Central memory CD4-positive, alpha-beta T cell (primary cell): ENCODE results near the gene CNTNAP2.

ENCODE experiments used
- DNase-seq: peaks from one replicate; pipeline ENCODE4 v3.0.0; 2022

Gene CNTNAP2

DNA sequence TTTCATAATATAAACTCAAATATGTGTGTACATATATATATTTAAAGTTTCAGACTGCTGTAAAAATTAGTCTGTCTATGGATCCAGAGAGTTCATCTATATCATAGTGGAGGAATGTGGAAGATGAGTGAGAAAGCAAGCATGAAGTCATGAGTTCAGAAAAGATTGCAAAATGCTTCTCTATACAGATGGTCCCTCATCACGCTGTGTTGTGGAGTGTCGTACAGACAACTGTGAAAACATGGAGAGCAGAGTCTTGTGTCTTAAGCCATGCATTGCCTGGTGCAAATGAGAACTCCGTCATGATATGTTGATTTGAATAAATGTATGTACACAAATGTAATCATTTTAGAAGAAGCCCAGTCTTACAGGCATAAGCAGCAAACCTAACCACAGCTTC lies 316.9 kb downstream of the CNTNAP2 start:
- no peak for DNase-seq

DNA sequence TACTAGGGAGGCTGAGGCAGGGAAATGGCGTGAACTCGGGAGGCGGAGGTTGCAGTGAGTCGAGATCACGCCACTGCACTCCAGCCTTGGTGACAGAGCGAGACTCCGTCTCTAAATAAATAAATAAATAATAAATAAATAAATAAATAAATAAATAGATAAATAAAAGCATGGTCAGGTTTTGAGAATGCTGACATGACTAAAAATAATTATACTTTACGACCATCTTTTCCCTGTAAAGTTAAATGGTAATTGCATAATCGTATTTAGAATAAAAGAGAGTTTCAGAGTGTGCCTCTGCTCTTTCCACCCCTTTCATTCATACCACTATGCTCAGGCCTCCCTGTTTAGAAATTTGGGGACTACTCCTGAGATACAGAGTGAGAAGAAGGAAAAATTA lies 326.5 kb downstream of the CNTNAP2 start:
- DNase-seq: no peak

DNA sequence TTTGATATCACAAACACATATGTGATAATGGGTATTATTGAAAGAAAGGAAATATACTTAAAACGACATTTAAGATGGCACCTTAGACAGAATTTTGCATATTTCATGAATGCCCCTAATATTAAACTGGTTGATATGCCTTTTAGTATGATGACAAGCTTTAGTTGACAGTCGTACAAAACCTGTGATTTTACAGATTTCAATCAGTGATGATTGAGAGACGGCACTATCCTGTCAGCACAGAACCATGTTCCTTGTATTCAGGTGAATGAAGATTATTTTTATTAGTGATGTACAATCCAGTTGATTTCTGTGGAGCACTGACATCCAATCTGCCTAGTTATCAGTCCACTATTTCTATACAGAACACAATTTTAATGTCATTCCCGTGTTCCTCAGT lies 333.0 kb downstream of the CNTNAP2 start:
- DNase-seq: no peak

DNA sequence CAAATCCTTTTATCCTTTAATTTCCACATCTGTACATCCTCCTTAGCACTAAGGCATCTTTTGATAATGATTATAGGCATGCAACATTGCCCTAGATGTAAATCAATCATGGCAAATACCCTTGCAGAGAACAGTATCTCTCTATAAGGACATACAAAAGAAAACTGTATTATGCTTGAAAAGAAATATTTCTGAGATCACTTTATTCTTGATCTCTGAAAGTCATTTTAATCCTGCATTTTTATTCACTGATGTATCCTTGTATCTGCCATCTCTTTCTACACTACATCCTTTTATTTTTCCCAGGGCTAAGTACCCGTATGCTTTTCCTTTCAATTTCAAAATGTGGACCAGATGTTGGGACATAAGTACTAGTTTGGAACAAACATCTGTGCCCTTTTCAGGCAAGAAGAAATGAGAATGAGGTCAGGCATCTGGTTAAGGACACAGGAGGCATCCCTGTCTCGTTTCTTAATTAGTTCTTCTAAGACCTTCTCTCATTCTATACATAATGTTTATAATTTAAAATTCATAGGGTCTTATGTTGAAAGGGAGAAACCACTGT lies 338.6 kb downstream of the CNTNAP2 start:
- DNase-seq: no peak

DNA sequence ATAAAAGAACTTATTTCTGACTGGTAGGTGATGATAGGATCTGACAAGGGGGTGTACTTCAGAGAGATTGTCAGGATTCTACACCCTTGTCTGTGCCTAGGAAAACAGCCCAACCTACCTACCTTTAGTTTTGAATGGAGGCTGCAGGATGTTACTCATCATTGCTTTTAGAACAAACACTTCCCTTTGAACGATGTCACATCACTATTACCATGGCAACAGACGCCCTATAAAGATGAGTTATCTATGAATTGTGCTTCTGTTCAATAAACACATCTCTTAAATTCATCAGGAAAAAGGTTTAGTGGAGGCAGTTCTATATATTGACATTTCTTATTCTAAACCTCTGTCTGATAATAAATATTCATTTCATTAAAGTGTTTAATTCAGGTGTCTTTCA lies 362.4 kb downstream of the CNTNAP2 start:
- DNase-seq: no peak

DNA sequence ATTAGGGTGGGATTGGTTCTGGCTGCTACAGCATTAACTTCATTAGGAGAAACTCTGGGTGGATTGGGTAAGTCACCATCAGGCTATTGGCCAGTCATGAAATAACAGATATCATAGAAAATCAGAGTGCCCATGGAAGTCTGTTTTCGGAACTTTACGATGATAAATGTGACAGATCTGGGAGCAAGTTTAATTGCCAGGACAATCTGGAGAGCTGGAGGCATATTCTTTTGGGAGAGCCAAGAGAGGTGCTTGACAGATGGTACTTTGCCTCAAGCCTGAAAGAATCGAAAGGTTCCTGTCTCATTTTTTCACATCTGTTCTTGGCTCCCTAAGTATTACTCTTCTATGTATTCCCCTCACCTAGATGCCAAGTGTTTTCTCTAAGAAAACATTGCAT lies 369.9 kb downstream of the CNTNAP2 start:
- no peak for DNase-seq

DNA sequence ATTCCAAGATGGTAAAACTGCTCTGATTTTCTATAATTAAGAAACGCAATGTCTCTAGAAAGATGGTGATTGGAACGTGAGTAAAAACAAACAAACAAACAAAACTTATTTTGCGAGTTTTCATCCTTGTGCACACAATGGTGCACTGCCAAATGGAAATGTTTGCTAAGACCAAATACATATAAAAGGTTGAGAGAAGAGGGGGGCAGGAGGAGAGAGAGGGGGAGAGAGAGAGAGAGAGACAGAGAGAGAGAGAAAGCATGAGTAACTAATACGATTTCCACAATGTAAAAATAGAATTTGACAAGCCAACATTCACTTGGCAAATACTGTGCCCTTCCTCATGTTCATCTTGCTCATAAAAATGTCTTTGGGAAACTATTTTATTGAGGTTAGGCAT lies 375.4 kb downstream of the CNTNAP2 start:
- no peak for DNase-seq

DNA sequence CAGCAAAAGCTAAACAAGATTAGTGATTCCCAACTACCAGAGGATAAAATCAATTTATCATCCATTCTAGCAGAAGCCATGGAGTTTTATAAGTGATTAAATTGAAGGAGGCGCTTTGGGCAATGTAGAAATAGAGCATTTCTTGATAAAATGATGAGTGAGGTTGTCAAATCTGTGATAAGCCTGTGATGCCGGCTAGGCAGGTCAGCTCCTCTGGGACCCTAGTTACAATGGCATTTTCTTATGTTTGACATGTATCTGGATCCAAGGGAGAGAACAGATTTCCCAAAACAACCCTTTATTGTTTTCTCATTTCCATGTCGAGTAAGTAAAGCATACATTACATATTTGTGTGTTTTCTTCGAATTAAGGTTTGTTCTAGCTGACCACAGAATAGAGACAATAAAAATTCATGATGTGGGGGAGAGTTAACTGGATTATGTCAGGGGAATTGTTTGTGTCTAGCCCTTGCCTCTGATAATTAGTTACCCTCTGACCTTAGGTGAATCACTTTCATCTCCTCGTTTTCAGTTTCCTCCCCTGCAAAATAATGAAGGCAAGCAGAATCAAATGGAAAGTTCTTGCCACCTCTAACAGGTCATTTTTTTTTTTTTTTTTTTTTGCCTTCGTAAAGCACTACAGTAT lies 378.5 kb downstream of the CNTNAP2 start:
- DNase-seq: no peak

DNA sequence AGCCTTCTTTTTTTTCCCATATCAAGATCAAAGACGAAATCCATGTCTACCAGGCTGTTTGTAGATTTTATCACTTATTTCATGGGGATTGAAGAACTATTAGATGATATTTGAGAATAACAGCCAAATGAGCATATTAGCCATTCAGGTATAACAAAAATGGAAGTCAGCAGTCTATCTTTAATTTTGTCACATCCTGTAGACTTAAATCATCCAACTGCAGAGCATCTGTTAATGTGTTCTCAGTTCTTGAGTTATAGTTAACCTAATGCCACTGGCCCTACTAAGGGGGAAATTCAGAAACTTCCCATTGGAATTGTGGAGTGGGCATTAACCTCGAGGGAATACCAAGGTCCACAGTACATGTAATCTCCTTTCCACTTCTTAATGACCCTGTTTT lies 380.1 kb downstream of the CNTNAP2 start:
- DNase-seq: no peak

DNA sequence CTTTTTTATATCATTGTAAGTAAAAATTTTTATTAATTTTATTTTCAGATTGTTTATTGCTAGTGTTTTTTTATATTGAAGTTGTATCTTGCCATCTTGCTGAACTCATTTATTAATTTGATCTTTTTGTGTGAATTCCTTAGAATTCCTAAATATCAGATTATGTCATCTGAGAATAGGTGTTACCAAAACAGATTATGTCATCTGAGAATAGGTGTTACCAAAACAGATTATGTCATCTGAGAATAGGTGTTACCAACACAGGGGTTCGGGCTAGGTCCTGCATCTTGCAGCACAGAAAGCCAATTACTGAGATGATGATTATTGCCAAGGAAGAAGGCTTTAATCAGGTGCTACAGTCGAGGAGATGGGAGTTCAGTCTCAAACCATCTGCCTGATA lies 383.4 kb downstream of the CNTNAP2 start:
- DNase-seq: no peak

DNA sequence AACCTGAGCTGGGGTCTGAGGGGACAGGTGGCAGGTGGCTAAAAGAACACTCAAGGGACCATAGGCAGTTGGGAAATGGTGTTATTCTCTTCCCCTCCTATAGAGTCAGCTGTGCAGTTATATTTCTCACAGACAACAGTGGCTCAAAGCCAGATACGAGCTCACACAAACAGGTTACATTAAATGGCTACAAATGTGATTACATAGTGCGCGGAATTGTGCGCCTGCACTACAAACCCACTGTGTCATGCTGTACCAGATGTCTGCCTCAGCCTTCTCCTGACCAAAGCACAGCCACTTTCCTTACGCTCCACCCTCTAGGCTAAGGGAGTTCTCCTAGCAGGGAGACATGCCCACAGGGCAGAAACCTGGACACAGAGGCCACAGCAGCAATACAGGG lies 387.2 kb downstream of the CNTNAP2 start:
- no peak for DNase-seq

DNA sequence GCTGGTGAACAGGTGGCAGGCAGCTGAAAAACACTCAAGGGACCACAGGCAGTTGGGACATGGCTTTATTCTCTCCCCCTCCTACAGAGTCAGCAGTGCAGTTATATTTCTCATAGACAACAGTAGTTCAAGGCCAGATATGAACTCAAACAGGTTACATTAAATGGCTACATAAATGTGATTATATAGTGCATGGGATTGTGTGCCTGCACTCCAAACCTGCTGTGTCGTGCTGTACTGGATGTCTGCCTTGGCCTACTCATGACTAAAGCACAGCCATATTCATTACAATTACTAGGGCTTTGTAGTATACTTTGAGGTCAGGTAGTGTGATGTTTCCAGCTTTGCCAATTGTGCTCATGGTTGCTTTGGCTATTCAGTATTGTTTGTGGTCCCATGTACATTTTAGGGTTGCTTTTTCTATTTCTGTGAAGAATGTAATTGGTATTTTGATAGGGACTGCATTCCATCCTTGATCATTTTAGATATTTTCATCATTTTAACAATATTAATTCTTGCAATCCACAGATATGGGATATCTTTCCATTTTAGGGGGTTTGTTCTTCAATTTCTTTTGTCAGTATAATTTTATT lies 393.6 kb downstream of the CNTNAP2 start:
- DNase-seq: no peak

DNA sequence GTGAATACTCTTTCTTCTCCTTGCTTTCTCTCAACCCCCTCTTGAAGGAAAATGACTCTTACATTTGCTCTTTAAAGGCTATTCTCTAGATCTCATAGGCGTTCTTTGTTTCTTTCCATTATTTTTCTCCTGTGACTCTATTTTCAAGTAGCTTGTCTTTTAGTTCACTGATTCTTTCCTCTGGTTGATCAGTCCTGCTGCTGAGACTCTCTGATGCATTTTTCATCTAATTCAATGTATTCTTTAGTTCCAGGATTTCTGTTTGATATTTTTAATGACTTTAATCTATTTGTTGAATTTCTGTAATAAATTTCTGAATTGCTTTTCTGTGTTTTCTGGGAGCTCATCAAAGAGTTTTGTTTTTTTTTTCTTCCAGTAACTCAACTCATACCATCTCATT lies 397.7 kb downstream of the CNTNAP2 start:
- no peak for DNase-seq

DNA sequence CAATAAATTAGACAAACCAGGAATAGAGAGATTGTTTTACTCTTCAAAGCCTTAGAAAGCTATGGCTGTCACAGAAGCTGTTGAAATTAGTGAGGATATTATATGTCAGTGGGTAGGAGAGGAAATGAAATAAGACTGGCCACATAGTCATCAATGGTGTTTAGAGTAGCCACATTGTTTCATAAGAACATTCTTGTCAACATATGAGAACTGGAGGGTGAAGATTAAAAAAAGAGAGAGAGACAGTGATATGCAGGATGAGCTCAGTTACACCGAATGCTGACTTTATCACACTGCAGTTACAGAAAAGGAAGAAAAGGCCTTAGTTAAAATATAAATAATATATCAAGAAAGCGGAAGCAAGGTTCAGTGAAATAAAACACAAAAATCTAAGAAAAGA lies 412.0 kb downstream of the CNTNAP2 start:
- DNase-seq: no peak

DNA sequence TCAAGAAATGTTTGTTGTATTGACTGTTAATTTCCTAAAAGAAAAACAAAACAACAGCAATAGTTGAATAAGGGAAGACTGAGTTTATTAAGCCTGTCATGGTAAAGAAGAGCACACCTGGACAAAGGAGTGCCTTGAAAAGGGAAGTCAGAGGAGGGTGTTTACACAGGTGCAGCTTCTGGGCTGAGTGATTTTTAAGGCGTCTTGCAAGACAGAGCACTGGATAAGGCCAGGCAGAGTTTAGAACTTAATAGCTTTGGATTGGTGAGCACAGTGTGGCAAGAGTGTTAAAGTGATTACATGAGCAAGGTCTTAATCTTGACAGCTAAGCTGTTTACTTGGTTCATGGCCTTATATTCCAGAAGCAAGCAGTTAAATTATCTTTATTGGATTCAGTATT lies 423.2 kb downstream of the CNTNAP2 start:
- no peak for DNase-seq

DNA sequence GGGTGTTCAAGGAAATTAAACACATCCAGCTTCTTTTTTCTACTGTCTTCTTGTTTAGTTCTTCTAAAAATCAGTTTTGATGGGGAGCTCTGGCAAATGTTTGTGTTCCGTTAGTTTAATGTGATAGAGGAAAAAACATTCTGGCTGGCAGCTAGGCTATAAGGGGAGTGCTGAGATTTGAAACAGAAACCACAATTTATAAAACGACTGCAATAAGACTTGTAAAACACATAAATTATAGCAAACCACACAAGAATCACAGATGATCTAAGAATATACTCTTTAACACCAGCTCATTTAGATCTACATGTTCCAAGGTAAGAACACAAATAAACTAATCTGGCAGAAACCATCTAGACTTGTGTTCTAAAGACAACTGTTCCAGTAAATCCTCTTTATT lies 425.5 kb downstream of the CNTNAP2 start:
- DNase-seq: no peak

DNA sequence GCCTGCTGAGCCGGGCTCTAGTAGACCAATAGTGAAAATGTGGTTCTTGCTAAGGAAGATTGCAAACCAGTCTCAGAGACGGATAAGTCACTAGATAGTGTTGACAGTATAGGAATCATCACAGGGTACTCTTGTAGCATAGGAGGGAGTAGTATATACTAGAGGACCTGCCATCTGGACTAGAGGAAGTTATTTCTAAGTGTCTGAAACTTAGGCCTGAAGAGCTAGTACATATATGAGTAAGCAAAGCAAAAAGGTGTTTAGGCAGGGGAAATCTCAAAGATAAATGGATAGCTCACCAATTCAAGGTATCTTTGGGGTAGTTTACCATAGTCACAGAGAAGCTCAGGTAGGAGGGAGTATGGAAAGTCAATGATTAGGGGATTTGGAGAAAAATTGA lies 428.1 kb downstream of the CNTNAP2 start:
- no peak for DNase-seq

DNA sequence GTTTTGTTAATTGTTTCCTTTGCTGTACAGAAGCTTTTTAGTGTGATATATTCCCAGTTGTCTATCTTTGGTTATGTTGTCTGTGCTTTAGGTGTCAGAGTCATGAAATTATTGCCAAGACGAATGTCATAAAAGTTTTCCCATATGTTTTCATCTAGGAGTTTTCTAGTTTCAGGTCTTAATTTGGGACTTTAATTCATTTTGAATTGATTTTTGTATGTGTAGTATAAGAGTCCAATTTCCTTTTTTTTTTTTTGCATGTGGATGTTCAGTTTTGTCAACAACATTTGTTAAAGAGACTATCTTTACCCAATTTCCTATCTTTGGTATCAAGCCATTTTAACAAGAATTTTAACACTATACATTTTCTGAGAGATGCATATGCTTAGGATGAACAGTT lies 432.2 kb downstream of the CNTNAP2 start:
- DNase-seq: no peak

DNA sequence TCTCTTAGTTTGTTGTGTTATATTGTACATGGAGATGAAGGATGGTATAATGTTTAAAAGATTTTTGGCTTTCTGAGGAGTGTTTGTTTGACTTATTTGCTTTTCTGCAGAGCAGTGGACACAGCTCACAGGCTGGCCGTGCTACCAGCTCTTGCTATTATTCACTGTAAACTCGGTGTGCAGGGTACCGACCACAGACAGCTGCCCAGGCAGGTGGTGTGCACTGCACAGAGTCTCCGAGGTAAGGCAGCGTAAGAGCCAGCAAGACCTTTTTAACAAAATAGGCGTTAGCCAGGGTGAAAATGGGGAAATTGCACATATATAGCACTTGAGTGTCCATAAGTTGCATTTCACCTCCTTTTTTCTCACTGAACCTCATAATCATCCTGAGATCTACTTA lies 438.0 kb downstream of the CNTNAP2 start:
- DNase-seq: no peak

DNA sequence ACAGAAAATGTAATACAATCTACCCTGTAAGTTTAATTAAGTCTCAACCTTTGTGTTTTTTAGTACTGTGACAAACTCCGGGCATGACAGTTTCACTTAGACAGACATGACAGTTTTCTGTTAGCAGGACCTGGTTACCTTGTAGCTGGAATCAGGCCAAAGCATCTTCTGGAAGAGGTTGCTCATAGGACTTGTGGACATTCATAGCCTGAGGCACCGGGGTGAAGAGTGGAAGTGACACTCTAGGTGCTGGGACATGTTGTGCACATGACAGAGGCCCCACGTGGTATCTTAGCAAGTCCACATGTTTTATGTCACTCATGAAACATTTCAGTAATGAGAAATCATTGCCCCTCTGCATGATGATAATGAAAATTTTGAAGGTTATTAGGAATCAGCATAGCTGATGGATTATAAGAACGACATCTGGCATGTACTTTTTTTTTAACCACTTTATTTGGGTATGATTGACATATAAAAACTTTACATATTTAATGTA lies 441.4 kb downstream of the CNTNAP2 start:
- no peak for DNase-seq

DNA sequence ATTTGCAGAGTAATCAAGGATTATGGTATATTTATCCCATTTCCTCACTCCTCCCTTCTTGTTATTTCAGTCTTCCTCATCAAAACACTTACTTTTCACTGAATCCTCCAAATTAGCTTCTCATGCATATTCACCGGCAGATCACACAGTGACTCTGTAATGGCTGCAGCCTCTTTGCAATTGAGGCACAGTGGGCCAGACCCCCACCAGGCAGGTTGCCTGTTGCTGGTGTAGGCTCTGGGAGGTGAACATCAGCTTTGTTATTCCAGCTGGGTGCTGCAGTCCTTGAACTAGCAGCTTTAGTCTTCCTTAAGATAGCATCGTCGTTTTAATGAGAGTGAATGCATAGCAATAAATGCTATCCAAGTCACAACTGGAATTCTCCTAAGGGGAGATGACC lies 449.3 kb downstream of the CNTNAP2 start:
- DNase-seq: no peak

DNA sequence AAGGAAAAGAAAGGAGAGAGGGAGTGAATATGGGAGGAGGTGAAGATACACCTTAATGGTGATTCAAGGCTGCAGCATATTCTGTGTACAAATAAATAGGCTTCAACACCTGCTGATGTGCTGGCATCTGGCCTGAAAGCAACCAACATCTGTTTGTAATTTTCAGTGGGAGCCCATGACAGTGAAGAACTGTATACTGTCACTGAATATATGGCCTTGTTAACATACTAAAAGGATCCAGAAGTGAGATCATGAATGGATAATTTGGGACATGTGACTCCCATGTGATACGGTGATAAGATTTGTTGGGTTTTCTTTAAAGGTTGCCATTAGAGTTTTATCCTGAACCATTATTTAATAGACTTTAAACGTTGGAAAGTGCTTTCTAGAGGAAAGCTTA lies 459.3 kb downstream of the CNTNAP2 start:
- no peak for DNase-seq

DNA sequence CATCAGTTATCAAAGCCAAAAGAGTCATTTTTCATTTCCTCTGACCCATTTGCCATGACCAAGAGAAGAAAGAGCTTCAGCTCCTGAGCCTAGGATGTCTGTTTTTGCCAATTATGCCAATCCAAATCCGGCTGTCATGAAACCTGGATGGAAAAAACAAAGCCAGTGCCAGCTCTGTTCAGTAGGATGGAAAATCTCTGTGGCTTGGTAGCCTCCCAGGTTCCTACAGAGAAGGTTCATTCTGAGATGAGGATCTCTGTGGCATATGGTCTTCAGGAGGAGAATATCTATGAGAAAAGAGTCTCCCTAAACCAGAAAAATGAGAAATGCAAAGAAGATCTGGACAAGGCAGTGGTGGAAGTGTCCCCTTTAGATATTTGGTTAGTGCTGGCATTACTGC lies 475.4 kb downstream of the CNTNAP2 start:
- DNase-seq: no peak

DNA sequence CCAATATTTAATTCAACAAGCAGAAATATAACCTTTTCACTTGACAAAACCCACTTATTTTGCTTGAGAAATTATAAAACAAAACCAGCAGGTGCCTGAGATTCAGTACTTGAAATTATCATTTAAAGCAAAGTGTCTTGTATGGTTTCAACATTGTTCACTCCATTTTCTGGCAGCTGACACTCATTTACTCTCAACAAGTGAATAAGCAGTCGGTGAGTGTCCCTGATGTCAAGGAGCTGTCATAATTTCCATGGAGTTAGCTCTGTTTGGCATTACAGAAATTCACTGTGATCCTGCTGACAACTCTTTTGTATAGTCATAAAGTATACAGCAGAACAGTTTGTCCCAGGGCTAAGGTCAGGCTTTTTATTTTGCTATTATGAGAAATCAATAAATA lies 490.0 kb downstream of the CNTNAP2 start:
- DNase-seq: no peak

DNA sequence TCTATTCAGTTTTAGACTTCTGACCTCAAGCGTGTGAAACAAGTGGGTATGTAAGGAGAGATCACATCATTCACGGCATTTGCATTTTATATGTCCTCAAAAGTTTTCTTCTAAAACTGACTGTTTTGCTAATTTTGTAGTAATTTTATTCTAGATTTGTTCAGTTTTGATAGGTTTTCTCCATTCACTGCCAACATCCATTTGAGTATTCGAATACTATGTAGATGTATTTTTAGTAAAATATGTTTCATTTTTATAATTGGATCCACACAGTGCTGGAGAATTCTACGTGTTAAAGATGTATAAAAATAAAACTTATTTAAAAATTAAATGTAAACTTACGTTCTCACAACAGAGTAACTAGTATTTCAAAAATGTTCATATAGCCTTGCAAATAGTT lies 503.0 kb downstream of the CNTNAP2 start:
- no peak for DNase-seq
